Stimulated activated CD4-positive, alpha-beta T cell treated with anti-CD3 and anti-CD28 coated beads, Interleukin-12 subunit alpha, Interleukin-12 subunit beta, amount 100 ng/mL, for 4 hours (primary cell): ENCODE data around the gene TTC39C.
"Not testable (repeated sequence)": the region's sequence is repeated elsewhere in the genome, so short reads cannot be mapped to it uniquely, and the experiment has no call there.

Source experiments
- DNase-seq: peaks from one replicate; pipeline ENCODE4 v3.0.0-alpha.2; 2020

Gene TTC39C

GRCh38 chr18:24138789-24139616 lies 124.4 kb downstream of the TTC39C start, which contains the start of gene CABYR:
Gene CABYR, plus strand, starts transcription at chr18:24139062. Its CDS starts 4,053 bp downstream, at chr18:24143115.
- DNase-seq, result peak; percentile 68

- no peak for DNase-seq
Measured at GRCh38 chr18:24140697-24141096, 126.1 kb downstream of the TTC39C start.

DNA sequence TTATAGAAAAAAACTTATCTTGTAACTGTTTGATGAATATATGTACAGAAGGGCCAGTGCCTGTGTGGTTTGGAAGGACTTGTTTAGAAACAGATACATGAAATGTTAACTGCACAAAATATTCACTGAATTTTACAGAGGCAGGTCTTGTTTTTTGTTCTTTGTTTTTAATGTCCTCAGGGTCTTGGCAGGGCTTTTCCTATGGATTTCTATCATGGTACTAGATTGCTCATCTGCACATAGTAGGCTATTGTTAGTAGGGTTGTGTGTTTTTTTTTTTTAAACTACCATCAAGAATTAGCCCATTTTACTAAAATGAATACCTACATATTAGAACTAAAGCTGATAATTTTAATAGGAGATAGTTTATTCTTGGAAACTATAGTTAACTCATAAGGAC lies 127.8 kb downstream of the TTC39C start:
- no peak for DNase-seq

- not testable (repeated sequence) for DNase-seq
Measured at GRCh38 chr18:24149591-24149990, 135.0 kb downstream of the TTC39C start.

DNA sequence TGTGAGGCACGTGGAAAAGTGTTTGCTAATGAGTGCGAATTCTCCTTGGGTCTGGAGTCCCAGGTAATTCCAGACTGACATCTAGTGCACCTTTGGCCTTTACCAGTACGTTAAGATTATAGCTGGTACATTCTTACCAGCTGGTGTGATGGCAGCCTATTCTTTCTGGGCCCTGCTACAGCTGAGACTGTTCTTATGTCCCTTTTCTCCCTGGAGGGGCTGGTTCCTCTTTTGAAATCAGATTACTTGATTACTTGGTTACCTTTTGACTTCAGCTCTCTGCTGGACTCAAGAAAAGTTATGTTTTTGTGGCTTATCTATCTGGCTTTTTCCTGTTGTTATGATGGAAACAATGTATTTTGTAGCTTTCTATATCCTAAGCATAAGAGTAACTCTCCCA lies 138.8 kb downstream of the TTC39C start:
- no peak for DNase-seq

GRCh38 chr18:24157855-24158254 lies 143.3 kb downstream of the TTC39C start:
- no peak for DNase-seq

DNA sequence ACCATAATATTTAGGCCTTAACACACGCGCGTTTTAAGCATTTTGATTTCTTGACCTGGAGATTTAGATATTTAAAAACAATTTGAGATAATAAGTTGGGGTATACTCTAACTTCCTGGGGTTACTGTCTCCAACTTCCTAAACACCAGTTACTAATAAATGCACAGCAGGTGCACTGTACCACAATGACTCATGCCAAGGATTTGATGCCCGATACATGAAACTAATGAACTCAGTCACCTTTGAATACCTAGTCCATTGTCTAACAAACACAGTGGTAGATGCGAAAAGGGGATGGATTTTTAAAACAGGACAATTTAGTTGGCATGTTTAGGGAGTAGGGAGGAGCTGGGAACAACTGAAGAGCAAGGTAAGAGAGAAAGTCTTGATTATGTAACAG lies 145.5 kb downstream of the TTC39C start:
- no peak for DNase-seq

- DNase-seq, result no peak
Measured at GRCh38 chr18:24161304-24161703, 146.8 kb downstream of the TTC39C start.

GRCh38 chr18:24168496-24168895 lies 153.9 kb downstream of the TTC39C start:
- no peak for DNase-seq

DNA sequence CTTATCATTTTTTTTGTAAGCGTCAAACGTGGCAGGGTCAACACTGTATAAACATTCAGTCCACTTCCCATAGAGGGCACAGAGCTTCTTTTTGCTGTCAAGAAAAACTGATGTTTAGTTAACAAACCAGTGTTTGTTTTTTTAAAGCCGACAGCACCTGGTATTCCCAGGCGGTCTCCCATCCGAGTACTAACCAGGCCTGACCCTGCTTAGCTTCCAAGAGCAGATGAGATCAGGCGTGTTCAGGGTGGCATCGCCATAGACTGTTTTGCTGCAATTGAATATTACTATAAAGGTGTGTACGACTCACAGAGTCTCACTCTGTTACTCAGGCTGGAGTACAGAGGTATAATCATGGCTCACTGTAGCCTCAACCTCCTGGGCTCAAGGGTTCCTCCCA lies 155.8 kb downstream of the TTC39C start:
- no peak for DNase-seq

- no peak for DNase-seq
Measured at GRCh38 chr18:24173997-24174396, 159.4 kb downstream of the TTC39C start.

DNA sequence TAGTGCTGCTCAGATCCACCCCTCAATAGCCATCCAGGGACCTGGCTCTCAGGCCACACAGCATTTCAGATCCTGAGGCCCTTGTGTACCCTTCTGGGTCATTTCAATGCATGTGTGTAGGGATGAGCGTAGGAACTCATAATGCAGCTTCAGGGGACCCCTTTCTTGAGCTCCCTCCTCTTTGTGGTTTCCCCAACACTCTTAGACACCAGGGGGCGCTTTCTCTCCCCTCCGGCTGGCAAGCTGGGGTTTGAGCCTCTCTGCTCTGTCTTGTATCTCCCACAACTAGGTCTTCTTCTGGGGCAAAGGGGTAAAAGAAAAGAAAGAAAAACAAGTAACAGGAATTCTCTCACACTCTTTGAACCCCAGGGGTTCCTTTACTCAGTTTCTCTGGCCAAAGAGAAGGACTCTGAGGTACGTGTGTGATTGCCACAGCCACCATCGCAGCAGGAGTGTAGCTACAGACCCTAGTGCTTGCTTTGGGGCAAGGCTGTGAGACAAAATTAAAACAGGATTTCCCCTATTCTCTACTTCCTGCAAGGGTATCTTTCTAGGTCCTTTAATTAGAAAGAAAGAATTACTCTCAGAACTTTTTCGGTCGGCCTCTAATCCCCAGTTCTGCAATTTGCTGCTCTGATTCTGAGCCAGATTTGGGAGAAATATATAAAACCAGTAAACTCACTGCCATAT lies 162.3 kb downstream of the TTC39C start:
- DNase-seq, result peak; percentile 34

DNA sequence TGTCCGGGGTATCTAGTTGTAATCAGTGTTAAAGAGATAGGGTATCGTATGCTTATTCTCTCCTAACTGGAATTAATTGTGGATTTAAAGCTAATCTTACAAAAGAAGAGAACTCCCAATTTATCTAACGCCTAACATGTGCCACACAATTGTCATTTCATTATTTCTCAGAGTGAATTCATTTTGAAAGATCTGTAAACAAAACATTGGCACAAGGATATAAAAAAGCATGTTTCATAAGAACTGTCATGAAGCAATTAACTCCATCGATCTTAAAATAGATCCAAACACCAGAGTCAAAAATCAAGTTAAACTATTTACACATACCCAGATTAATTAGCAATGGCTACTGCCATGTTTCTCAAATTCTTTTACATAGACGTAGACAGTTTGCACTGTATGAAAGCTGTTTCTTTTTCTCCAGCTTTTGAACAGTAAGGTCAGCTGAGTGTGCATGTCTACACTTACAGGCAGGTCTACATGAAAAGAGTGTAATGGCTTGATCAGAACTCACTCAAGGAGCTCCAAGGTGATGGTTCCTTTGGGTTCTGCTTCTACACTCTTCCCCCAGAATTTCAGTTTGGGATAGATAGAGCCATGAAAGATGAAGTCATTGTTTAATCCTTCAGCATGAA lies 163.1 kb downstream of the TTC39C start:
- no peak for DNase-seq

DNA sequence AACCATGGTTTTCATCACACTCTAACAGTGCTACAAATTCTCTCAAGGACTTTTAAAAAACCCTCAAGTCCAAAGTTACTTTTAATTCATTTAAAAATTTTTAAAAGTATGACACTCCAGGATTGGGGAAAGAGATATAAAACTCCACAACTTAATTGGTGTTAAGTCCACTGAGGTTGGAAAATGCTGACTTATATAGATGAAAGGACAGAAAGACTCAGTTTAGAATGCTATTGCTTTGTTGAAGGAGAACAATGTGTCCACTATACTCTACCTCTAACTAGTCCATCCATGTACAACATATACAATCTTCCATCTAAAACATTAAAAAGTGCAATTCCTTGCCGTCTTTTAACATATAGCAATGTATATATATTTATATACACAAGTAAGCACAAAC lies 165.5 kb downstream of the TTC39C start:
- no peak for DNase-seq

- no peak for DNase-seq
Measured at GRCh38 chr18:24181806-24182205, 167.3 kb downstream of the TTC39C start.
